Right lobe of liver (tissue), 4 donors: ENCODE data around the gene FAM72A.
"Not testable (repeated sequence)": the region's sequence is repeated elsewhere in the genome, so short reads cannot be mapped to it uniquely, and the experiment has no call there.

ENCODE experiments used
- POLR2A ChIP-seq: fragments of 450-650 bp; IDR thresholded peaks from one replicate; pipeline ENCODE4 v1.6.1; 2017; ENCODE audit warnings: antibody characterized with exemption, mild to moderate bottlenecking
- TF ChIP-seq, protein P1 (sequence below), 4 donors: fragments of 200-600 bp in 3 of 4; fragments of 450-650 bp in 1 of 4; IDR thresholded peaks; one replicate each; pipeline versions ENCODE4 v1.5.1 to v1.8.0; 2016 to 2022; ENCODE audit warnings: antibody characterized with exemption in 4 of 4, mild to moderate bottlenecking in 2 of 4
- donor health status: DM: no; HTN: no; CAD: no.
- donor health status: DM: no; HTN: no; CAD: no.
- donor health status: DM: no; HTN: yes; CAD: no.

- TF ChIP-seq POLR2A, result not testable (repeated sequence)
- TF ChIP-seq, protein P1, sequence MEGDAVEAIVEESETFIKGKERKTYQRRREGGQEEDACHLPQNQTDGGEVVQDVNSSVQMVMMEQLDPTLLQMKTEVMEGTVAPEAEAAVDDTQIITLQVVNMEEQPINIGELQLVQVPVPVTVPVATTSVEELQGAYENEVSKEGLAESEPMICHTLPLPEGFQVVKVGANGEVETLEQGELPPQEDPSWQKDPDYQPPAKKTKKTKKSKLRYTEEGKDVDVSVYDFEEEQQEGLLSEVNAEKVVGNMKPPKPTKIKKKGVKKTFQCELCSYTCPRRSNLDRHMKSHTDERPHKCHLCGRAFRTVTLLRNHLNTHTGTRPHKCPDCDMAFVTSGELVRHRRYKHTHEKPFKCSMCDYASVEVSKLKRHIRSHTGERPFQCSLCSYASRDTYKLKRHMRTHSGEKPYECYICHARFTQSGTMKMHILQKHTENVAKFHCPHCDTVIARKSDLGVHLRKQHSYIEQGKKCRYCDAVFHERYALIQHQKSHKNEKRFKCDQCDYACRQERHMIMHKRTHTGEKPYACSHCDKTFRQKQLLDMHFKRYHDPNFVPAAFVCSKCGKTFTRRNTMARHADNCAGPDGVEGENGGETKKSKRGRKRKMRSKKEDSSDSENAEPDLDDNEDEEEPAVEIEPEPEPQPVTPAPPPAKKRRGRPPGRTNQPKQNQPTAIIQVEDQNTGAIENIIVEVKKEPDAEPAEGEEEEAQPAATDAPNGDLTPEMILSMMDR (IDR thresholded peaks at IDR 0.05), result not testable (repeated sequence)
Measured at GRCh38 chr1:206226886-206227285, 24.2 kb upstream of the FAM72A start.
